Central memory CD8-positive, alpha-beta T cell (primary cell): ENCODE measurements around the gene MS4A2.

ENCODE experiments used
- ATAC-seq: fragments of 150-1000 bp; cut with Tn5 transposase; replicated peaks from 2 replicates; pipeline ENCODE4 v1.10.0; 2022; ENCODE audit warnings: mild to moderate bottlenecking, moderate FRiP score, moderate number of reproducible peaks; ENCODE audit not compliant: poor library complexity, severe bottlenecking; ENCODE audit errors: extremely low read depth
- DNase-seq, 2 donors: peaks; one replicate each; pipeline ENCODE4 v3.0.0; 2021; ENCODE audit warnings: low spot score in 2 of 2
- H3K27ac Mint-ChIP-seq: one replicate; pipeline ENCODE4 v1.8.0; 2022; ENCODE audit warnings: low read depth, mild to moderate bottlenecking, moderate library complexity, mixed read lengths
- H3K27me3 Mint-ChIP-seq: one replicate; pipeline ENCODE4 v1.8.0; 2022; ENCODE audit warnings: mixed read lengths
- H3K36me3 Mint-ChIP-seq: one replicate; pipeline ENCODE4 v1.8.0; 2022; ENCODE audit warnings: mild to moderate bottlenecking, moderate library complexity, mixed read lengths; ENCODE audit not compliant: insufficient read depth
- H3K4me1 Mint-ChIP-seq: one replicate; pipeline ENCODE4 v1.8.0; 2022; ENCODE audit warnings: mixed read lengths
- H3K4me3 Mint-ChIP-seq: one replicate; pipeline ENCODE4 v1.8.0; 2022; ENCODE audit warnings: mild to moderate bottlenecking, moderate library complexity, mixed read lengths
- H3K9me3 Mint-ChIP-seq: one replicate; pipeline ENCODE4 v1.8.0; 2022; ENCODE audit warnings: mixed read lengths

MS4A2 gene

DNA sequence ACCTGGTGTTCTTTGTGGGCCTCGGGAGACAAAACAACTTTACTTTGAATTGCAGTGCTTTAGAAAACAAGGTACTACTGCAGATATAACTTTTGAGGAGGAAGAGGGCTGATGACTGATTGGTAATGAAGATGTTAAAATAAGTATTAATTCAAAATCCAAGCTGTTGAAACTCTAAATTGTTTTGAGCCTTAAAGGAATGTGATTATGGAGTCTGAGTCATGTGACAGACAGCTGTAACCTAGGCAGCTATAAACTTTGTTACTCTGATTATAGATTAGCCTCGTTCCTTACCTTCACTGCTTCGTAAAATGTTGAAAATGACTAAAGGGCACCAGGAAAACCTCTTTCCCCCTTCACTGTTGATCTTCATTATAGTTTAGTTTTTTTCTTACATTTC is 43.4 kb downstream of the MS4A2 start:
- Mint-ChIP-seq H3K9me3 (no peaks in the 10 kb centered on the region), H3K4me1 (no peaks in the 10 kb centered on the region), H3K27me3 (peaks cover 47% of the 10 kb centered on the region), H3K27ac (no peak overlapping the region), H3K4me3 (no peak overlapping the region), H3K36me3 (no peaks in the 10 kb centered on the region)
- ATAC-seq (no peak), DNase-seq (no peak)

DNA sequence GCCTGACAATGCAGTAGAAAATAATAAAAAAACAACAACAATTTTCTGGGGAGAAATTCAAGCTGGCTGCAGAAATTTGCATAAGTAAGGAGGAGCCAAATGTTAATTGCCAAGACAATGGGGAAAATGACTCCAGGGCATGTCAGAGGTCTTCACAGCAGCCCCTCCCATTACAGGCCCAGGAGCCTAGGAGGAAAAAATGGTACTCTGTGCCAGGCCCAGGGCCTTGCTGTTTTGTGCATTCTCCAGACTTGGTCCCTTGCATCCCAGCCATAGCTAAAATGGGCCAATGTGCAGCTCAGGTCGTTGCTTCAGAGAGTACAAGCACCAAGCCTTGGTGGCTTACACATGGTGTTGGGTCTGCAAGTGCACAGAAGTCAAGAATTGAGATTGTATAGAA is 45.5 kb downstream of the MS4A2 start:
- Mint-ChIP-seq H3K36me3 (no peaks in the 10 kb centered on the region), H3K27me3 (peaks cover 58% of the 10 kb centered on the region), H3K9me3 (no peaks in the 10 kb centered on the region), H3K4me1 (no peaks in the 10 kb centered on the region), H3K27ac (no peak overlapping the region), H3K4me3 (no peak overlapping the region)
- DNase-seq (no peak), ATAC-seq (no peak)

DNA sequence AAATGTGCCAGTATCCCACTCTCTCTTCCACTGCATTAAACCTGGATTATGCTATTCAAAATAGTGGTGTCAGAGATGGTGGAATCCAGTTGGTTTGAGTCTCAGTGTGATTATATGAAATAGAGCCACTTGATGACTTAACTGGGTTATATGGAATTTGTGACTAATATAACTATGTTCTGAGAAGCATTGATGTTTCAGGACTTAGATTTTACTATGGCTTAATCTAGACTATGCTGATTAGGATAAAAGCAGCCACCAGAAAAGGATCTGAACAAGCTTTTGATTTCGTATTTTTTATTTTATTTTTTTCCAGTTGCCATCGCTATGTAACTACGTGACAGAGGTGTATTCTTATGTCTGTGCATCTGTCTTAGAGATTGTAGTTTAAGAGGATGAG is 55.3 kb downstream of the MS4A2 start:
- H3K4me3 Mint-ChIP-seq = no peak overlapping the region
- no peak overlapping the region for H3K27ac Mint-ChIP-seq
- no peaks in the 10 kb centered on the region for H3K36me3 Mint-ChIP-seq
- DNase-seq (no peak), ATAC-seq (no peak)
- no peaks in the 10 kb centered on the region for H3K27me3 Mint-ChIP-seq
- H3K9me3 Mint-ChIP-seq = no peaks in the 10 kb centered on the region
- no peaks in the 10 kb centered on the region for H3K4me1 Mint-ChIP-seq

DNA sequence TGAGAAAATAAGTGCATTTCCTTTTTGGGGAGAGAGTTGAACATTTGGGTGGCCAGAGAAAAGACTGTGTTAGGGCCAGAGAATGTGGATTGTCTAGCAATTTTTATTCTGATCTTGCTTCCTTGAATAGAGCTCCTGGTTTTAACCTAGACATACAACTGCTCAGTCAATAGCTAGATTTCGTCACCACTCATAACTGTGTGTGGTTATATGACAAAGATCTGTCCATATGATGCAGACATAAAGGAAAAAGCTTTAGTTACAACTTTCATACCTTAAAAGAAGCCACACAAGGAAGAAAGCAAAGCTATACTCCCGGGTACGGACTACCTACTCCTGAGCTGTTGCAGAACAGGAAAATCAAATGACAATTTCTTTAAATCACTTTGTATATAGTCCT is 57.2 kb downstream of the MS4A2 start:
- ATAC-seq = no peak
- no peak overlapping the region for H3K4me3 Mint-ChIP-seq
- DNase-seq = no peak
- no peaks in the 10 kb centered on the region for H3K27me3 Mint-ChIP-seq
- H3K27ac Mint-ChIP-seq = no peak overlapping the region
- no peaks in the 10 kb centered on the region for H3K9me3 Mint-ChIP-seq
- H3K36me3 Mint-ChIP-seq = no peaks in the 10 kb centered on the region
- no peaks in the 10 kb centered on the region for H3K4me1 Mint-ChIP-seq
